HG02943 (cell line): ENCODE data around the gene CEBPE.
"Not testable (repeated sequence)": the region's sequence is repeated elsewhere in the genome, so short reads cannot be mapped to it uniquely, and the experiment has no call there.

Experiments
- ATAC-seq: cut with Tn5 transposase; IDR thresholded peaks from one replicate; pipeline ENCODE4 v1.9.1; 2021; ENCODE audit warnings: mild to moderate bottlenecking, low read depth, moderate library complexity; ENCODE audit not compliant: unreplicated experiment

The CEBPE gene

GRCh38 chr14:23124337-23124954 lies 5.4 kb upstream of the CEBPE start:
- no peak for ATAC-seq

GRCh38 chr14:23123419-23123818 lies 4.4 kb upstream of the CEBPE start:
- no peak for ATAC-seq

- no peak for ATAC-seq
These were observed 3.0 kb upstream of the CEBPE start for GRCh38 chr14:23122086-23122485.

- ATAC-seq = no peak
These were observed 2.3 kb upstream of the CEBPE start for GRCh38 chr14:23121361-23121771.

- no peak for ATAC-seq
These were observed 1.6 kb upstream of the CEBPE start for GRCh38 chr14:23120541-23121251.

- ATAC-seq = no peak
These were observed 590 bp upstream of the CEBPE start for GRCh38 chr14:23119363-23120327.

GRCh38 chr14:23117371-23118020 lies 1.6 kb downstream of the CEBPE start:
- ATAC-seq = no peak

GRCh38 chr14:23115918-23116317 lies 3.1 kb downstream of the CEBPE start:
- ATAC-seq = no peak

GRCh38 chr14:23115039-23115731 lies 3.9 kb downstream of the CEBPE start:
- ATAC-seq = no peak

- no peak for ATAC-seq
These were observed 4.4 kb downstream of the CEBPE start for GRCh38 chr14:23114669-23115038.

GRCh38 chr14:23114120-23114458 lies 5.0 kb downstream of the CEBPE start:
- no peak for ATAC-seq

- no peak for ATAC-seq
These were observed 5.5 kb downstream of the CEBPE start for GRCh38 chr14:23113431-23114119.

- ATAC-seq = no peak
These were observed 6.5 kb downstream of the CEBPE start for GRCh38 chr14:23112359-23113178.

GRCh38 chr14:23110579-23111365 lies 8.3 kb downstream of the CEBPE start:
- ATAC-seq = no peak

- no peak for ATAC-seq
These were observed 9.3 kb downstream of the CEBPE start for GRCh38 chr14:23109769-23110168.

GRCh38 chr14:23108169-23108568 lies 10.9 kb downstream of the CEBPE start:
- not testable (repeated sequence) for ATAC-seq

- not testable (repeated sequence) for ATAC-seq
These were observed 11.4 kb downstream of the CEBPE start for GRCh38 chr14:23107620-23108019.

- ATAC-seq = no peak
These were observed 12.4 kb downstream of the CEBPE start for GRCh38 chr14:23106747-23107045.
